ENCODE data around the gene GPC6.

The GPC6 gene

GRCh38 chr13:94218951-94219350 lies 992.3 kb downstream of the GPC6 start:
- H2AFZ ChIP-seq (ENCODE audit: low read length): no peak overlapping the region
- H3K4me2 ChIP-seq (ENCODE audit: insufficient read depth, low read length, poor library complexity, severe bottlenecking): no peak overlapping the region
- H3K9ac ChIP-seq (ENCODE audit: low read depth, low read length, poor library complexity): no peak overlapping the region
- no peak for DNase-seq (ENCODE audit: low spot score)
- H3K27me3 ChIP-seq (ENCODE audit: control insufficient read depth in 3 of 3, insufficient read depth in 3 of 3, low read depth in 1 of 3, low read length in 3 of 3): no peaks in the 10 kb centered on the region
- no peak overlapping the region for H3K14ac ChIP-seq (ENCODE audit: low read length)
- H3K4ac ChIP-seq (ENCODE audit: low read length): no peak overlapping the region
- no peak overlapping the region for H2AK5ac ChIP-seq (ENCODE audit: low read depth, low read length)
- no peaks in the 10 kb centered on the region for H3K9me3 ChIP-seq (replicated peaks in 1 of 2; ENCODE audit: control insufficient read depth in 2 of 2, insufficient read depth in 1 of 2, low read depth in 1 of 2, low read length in 2 of 2)
- no peaks in the 10 kb centered on the region for H3K79me1 ChIP-seq (ENCODE audit: low read depth, low read length)
- H3K4me3 ChIP-seq (ENCODE audit: low read length in 2 of 2): no peak overlapping the region
- H3K18ac ChIP-seq (ENCODE audit: low read length): no peak overlapping the region
- no peak overlapping the region for H3K23ac ChIP-seq (ENCODE audit: low read depth, low read length, poor library complexity)
- H2BK12ac ChIP-seq (ENCODE audit: low read length): no peak overlapping the region
- H4K8ac ChIP-seq (ENCODE audit: low read depth, low read length): no peak overlapping the region
- H3K4me1 ChIP-seq (ENCODE audit: control insufficient read depth in 2 of 2, insufficient read depth in 1 of 2, low read depth in 1 of 2, low read length in 2 of 2): peaks cover 0 to 25% of the 10 kb centered on the region in 2 donors
- no CpG with 5 or more reads among the region's 3 CpGs for WGBS, 2 donors (ENCODE audit: extremely low coverage in 2 of 2, insufficient read length in 2 of 2, insufficient replicate concordance in 1 of 2)
- H3K36me3 ChIP-seq (replicated peaks in 1 of 2; ENCODE audit: control insufficient read depth in 2 of 2, insufficient read depth in 2 of 2, low read length in 2 of 2): no peaks in the 10 kb centered on the region
- no peak overlapping the region for H3K27ac ChIP-seq (replicated peaks; ENCODE audit: low read length)
- H2BK120ac ChIP-seq (ENCODE audit: low read depth, low read length): no peak overlapping the region
- H2BK5ac ChIP-seq (ENCODE audit: low read length): no peak overlapping the region
- H2BK15ac ChIP-seq (ENCODE audit: low read length): no peak overlapping the region
- no peak overlapping the region for H4K91ac ChIP-seq (ENCODE audit: low read depth, low read length, poor library complexity)

GRCh38 chr13:94224670-94225069 lies 998.1 kb downstream of the GPC6 start:
- peaks cover 0 to 2% of the 10 kb centered on the region in 2 donors for H3K9me3 ChIP-seq (replicated peaks in 1 of 2; ENCODE audit: control insufficient read depth in 2 of 2, insufficient read depth in 1 of 2, low read depth in 1 of 2, low read length in 2 of 2)
- no CpG with 5 or more reads among the region's 3 CpGs for WGBS, 2 donors (ENCODE audit: extremely low coverage in 2 of 2, insufficient read length in 2 of 2, insufficient replicate concordance in 1 of 2)

GRCh38 chr13:94227255-94227879 lies 1000.8 kb downstream of the GPC6 start:
- Histone ChIP-seq H3K4me3 (ENCODE audit: low read length in 2 of 2) (no peak overlapping the region), H2BK120ac (ENCODE audit: low read depth, low read length) (no peak overlapping the region), H2AFZ (ENCODE audit: low read length) (no peak overlapping the region), H3K79me1 (ENCODE audit: low read depth, low read length) (no peaks in the 10 kb centered on the region), H3K27me3 (ENCODE audit: control insufficient read depth in 3 of 3, insufficient read depth in 3 of 3, low read depth in 1 of 3, low read length in 3 of 3) (no peaks in the 10 kb centered on the region), H3K9me3 (replicated peaks in 1 of 2; ENCODE audit: control insufficient read depth in 2 of 2, insufficient read depth in 1 of 2, low read depth in 1 of 2, low read length in 2 of 2) (peaks cover 0 to 2% of the 10 kb centered on the region in 2 donors), H3K23ac (ENCODE audit: low read depth, low read length, poor library complexity) (no peak overlapping the region), H2AK5ac (ENCODE audit: low read depth, low read length) (no peak overlapping the region), H3K18ac (ENCODE audit: low read length) (no peak overlapping the region), H2BK15ac (ENCODE audit: low read length) (no peak overlapping the region), H2BK5ac (ENCODE audit: low read length) (no peak overlapping the region), H4K8ac (ENCODE audit: low read depth, low read length) (no peak overlapping the region), H2BK12ac (ENCODE audit: low read length) (no peak overlapping the region), H3K36me3 (replicated peaks in 1 of 2; ENCODE audit: control insufficient read depth in 2 of 2, insufficient read depth in 2 of 2, low read length in 2 of 2) (no peaks in the 10 kb centered on the region), H3K4me2 (ENCODE audit: insufficient read depth, low read length, poor library complexity, severe bottlenecking) (no peak overlapping the region), H3K27ac (replicated peaks; ENCODE audit: low read length) (no peak overlapping the region), H3K4ac (ENCODE audit: low read length) (no peak overlapping the region), H3K9ac (ENCODE audit: low read depth, low read length, poor library complexity) (no peak overlapping the region), H4K91ac (ENCODE audit: low read depth, low read length, poor library complexity) (no peak overlapping the region), H3K4me1 (ENCODE audit: control insufficient read depth in 2 of 2, insufficient read depth in 1 of 2, low read depth in 1 of 2, low read length in 2 of 2) (no peaks in the 10 kb centered on the region), H3K14ac (ENCODE audit: low read length) (no peak overlapping the region)
- no CpG with 5 or more reads among the region's 6 CpGs for WGBS, 2 donors (ENCODE audit: extremely low coverage in 2 of 2, insufficient read length in 2 of 2, insufficient replicate concordance in 1 of 2)
- DNase-seq (ENCODE audit: low spot score): no peak

More at GRCh38 chr13:94224670-94225069, 998.1 kb downstream of the GPC6 start:
- Histone ChIP-seq H2AFZ (ENCODE audit: low read length) (no peak overlapping the region), H2BK12ac (ENCODE audit: low read length) (no peak overlapping the region), H2BK15ac (ENCODE audit: low read length) (no peak overlapping the region), H4K8ac (ENCODE audit: low read depth, low read length) (no peak overlapping the region), H3K4me3 (ENCODE audit: low read length in 2 of 2) (no peak overlapping the region), H2AK5ac (ENCODE audit: low read depth, low read length) (no peak overlapping the region), H3K79me1 (ENCODE audit: low read depth, low read length) (no peaks in the 10 kb centered on the region), H3K23ac (ENCODE audit: low read depth, low read length, poor library complexity) (no peak overlapping the region), H3K9ac (ENCODE audit: low read depth, low read length, poor library complexity) (no peak overlapping the region), H3K4me1 (ENCODE audit: control insufficient read depth in 2 of 2, insufficient read depth in 1 of 2, low read depth in 1 of 2, low read length in 2 of 2) (no peaks in the 10 kb centered on the region), H2BK120ac (ENCODE audit: low read depth, low read length) (no peak overlapping the region), H4K91ac (ENCODE audit: low read depth, low read length, poor library complexity) (no peak overlapping the region), H3K18ac (ENCODE audit: low read length) (no peak overlapping the region), H3K4me2 (ENCODE audit: insufficient read depth, low read length, poor library complexity, severe bottlenecking) (no peak overlapping the region), H2BK5ac (ENCODE audit: low read length) (no peak overlapping the region), H3K36me3 (replicated peaks in 1 of 2; ENCODE audit: control insufficient read depth in 2 of 2, insufficient read depth in 2 of 2, low read length in 2 of 2) (no peaks in the 10 kb centered on the region), H3K4ac (ENCODE audit: low read length) (no peak overlapping the region), H3K14ac (ENCODE audit: low read length) (no peak overlapping the region), H3K27ac (replicated peaks; ENCODE audit: low read length) (no peak overlapping the region), H3K27me3 (ENCODE audit: control insufficient read depth in 3 of 3, insufficient read depth in 3 of 3, low read depth in 1 of 3, low read length in 3 of 3) (no peaks in the 10 kb centered on the region)
- no peak for DNase-seq (ENCODE audit: low spot score)

GRCh38 chr13:94228763-94229162 lies 1002.2 kb downstream of the GPC6 start:
- Histone ChIP-seq H3K9ac (ENCODE audit: low read depth, low read length, poor library complexity) (no peak overlapping the region), H3K4me3 (ENCODE audit: low read length in 2 of 2) (no peak overlapping the region), H3K14ac (ENCODE audit: low read length) (no peak overlapping the region), H4K8ac (ENCODE audit: low read depth, low read length) (no peak overlapping the region), H2BK12ac (ENCODE audit: low read length) (no peak overlapping the region), H3K9me3 (replicated peaks in 1 of 2; ENCODE audit: control insufficient read depth in 2 of 2, insufficient read depth in 1 of 2, low read depth in 1 of 2, low read length in 2 of 2) (peaks cover 0 to 2% of the 10 kb centered on the region in 2 donors), H3K79me1 (ENCODE audit: low read depth, low read length) (no peaks in the 10 kb centered on the region), H2BK120ac (ENCODE audit: low read depth, low read length) (no peak overlapping the region), H3K36me3 (replicated peaks in 1 of 2; ENCODE audit: control insufficient read depth in 2 of 2, insufficient read depth in 2 of 2, low read length in 2 of 2) (no peaks in the 10 kb centered on the region), H3K4me1 (ENCODE audit: control insufficient read depth in 2 of 2, insufficient read depth in 1 of 2, low read depth in 1 of 2, low read length in 2 of 2) (no peaks in the 10 kb centered on the region), H2BK15ac (ENCODE audit: low read length) (no peak overlapping the region), H4K91ac (ENCODE audit: low read depth, low read length, poor library complexity) (no peak overlapping the region), H2BK5ac (ENCODE audit: low read length) (no peak overlapping the region), H2AFZ (ENCODE audit: low read length) (no peak overlapping the region), H3K27ac (replicated peaks; ENCODE audit: low read length) (no peak overlapping the region), H3K4ac (ENCODE audit: low read length) (no peak overlapping the region), H3K27me3 (ENCODE audit: control insufficient read depth in 3 of 3, insufficient read depth in 3 of 3, low read depth in 1 of 3, low read length in 3 of 3) (no peaks in the 10 kb centered on the region), H3K4me2 (ENCODE audit: insufficient read depth, low read length, poor library complexity, severe bottlenecking) (no peak overlapping the region), H3K23ac (ENCODE audit: low read depth, low read length, poor library complexity) (no peak overlapping the region), H2AK5ac (ENCODE audit: low read depth, low read length) (no peak overlapping the region), H3K18ac (ENCODE audit: low read length) (no peak overlapping the region)
- no peak for DNase-seq (ENCODE audit: low spot score)
- WGBS, 2 donors (ENCODE audit: extremely low coverage in 2 of 2, insufficient read length in 2 of 2, insufficient replicate concordance in 1 of 2): no CpG with 5 or more reads among the region's 1 CpG

Data from neuronal stem cell (in vitro differentiated cells).